ENCODE data around the gene CDKN2B.

Gene CDKN2B

GRCh38 chr9:22033012-22033630 lies 24.0 kb upstream of the CDKN2B start:
- no peak for ATAC-seq

GRCh38 chr9:22031655-22032411 lies 22.7 kb upstream of the CDKN2B start:
- peak in 1 of 2 donors; percentile 33 for ATAC-seq

DNA sequence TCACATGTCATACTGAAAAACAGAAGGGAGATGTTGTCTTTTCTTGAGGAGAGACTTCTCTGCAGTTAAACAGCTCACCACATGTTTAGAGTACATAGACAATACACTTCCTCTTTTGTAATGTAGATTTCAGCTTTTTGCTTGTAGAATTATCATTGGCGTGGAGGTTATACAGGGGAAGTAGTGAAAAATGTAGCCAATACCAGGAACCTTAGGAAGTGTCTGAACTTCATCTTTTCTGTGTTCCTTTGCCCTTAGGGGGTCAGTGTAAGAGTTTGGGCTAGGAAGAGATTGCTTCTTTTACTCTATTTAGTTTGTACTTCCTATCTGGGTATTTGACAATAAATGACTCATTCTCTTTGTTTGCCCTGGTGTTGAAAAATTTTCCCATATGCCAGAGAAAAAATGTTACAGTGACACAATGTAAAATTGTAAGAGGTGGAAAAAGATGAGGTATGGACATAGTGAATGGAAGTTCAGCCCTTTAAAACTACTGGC lies 21.0 kb upstream of the CDKN2B start:
- ATAC-seq = no peak

GRCh38 chr9:22029231-22029630 lies 20.1 kb upstream of the CDKN2B start:
- ATAC-seq = no peak

- ATAC-seq = no peak
These were observed 19.3 kb upstream of the CDKN2B start for GRCh38 chr9:22028394-22028793.

DNA sequence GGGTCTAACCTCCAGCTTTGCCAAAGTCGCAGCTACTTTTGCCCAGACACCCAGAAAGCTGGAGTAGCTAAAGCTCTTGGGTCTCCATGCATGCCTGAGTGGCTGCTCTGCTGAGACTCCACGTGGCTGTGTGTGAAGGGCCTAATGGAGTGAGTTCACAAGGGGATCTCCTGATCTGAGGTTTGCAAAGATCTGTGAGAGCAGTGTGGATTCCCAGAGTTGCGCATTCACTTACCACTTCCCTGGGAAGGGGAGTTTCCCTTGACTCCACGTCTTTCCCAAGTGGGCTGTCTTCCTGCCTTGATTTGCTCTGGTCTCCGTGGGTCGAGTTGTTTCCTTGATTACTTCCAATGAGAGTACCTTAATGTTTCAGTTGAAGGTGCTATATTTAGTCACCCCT lies 17.6 kb upstream of the CDKN2B start:
- ATAC-seq = no peak

DNA sequence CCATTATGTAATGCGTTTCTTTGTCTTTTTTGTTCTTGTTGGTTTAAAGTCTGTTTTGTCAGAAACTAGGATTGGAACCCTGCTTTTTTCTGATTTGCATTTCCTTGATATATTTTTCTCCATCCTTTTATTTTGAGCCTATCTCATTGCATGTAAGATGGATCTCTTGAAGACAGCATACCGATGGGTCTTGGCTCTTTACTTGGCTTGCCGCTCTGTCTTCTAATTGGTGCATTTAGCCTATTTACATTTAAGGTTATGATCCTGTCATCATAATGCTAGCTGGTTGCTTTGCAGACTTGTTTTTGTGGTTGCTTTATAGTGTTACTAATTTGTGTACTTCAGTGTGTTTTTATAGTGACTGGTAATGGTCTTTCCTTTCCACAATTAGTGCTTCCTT lies 13.3 kb upstream of the CDKN2B start:
- no peak for ATAC-seq

GRCh38 chr9:22010866-22011625 lies 1.9 kb upstream of the CDKN2B start:
- ATAC-seq = no peak

GRCh38 chr9:22009506-22009867 lies 382 bp upstream of the CDKN2B start:
- peak; percentile 12 to 16 for ATAC-seq

- no peak for ATAC-seq
These were observed 755 bp downstream of the CDKN2B start for GRCh38 chr9:22008384-22008716.

- ATAC-seq = no peak
These were observed 3.2 kb downstream of the CDKN2B start for GRCh38 chr9:22005702-22006606.

DNA sequence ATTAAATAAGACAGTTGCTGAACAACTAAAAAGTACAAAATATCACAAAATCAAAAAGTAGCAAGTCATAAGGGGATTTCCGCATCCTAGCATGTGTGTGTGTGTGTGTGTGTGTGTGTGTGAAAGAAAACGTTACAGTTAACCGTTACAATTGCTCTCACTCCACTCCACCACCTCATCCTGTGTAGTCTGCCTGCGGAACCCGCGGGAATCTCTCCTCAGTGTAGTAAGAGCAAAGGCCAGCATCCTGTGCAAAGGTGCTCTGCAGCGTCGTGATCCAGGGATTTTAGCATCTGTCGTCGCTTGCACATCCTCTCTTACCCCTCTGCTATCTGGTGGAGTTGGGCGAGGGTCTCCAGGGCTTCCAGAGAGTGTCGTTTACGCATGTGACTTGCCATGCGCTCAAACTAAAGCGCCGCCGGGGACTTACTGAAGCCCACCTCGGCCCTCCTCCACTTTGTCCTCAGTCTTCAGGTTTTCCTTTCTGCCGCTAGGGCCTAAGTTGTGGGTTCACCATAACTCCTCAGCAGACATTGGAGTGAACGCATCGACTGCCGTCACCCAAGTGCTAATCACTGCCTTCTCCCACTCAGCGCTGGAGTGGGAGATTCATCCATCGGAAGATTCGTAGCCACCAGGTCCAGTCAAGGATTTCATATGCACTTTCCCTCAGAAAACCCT lies 3.9 kb downstream of the CDKN2B start:
- ATAC-seq = no peak

DNA sequence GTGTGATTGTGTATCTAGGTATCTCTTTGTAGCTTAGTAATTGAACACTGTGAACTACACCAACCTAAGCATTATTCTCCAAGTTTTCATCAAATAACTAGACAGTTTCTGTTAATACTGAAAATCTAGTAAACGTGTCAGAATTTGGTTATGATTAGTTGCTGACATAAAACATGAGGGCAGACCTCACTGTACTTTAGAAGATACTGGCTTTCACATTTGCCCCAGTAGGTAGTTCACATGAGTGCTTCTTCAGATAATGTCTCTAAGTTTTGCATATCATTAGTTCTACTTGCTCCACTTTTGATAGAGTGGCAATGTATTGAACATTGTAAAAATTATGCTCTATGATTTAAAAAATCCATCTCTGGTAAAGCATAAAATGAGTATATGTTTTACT lies 7.1 kb downstream of the CDKN2B start:
- peak; percentile 44 to 56 for ATAC-seq

DNA sequence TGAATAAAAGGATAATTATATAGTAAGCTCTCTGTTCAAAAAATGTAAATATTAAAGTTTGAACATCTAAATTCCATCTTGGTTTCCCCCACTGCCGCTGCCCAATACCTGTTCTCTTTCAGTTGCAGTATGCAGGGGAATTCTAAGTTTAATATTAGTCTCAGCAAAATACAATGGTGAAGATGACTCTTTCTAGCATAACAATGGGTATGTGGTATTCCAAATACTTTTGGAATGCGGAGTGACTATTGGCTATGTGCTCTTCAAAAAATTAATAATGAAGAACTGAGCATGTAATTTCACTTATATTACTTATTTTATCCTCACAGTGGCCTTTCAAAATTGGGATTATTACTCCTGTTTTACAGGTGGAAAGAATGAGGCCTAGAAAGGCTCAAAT lies 11.1 kb downstream of the CDKN2B start:
- no peak for ATAC-seq

GRCh38 chr9:21997480-21997879 lies 11.6 kb downstream of the CDKN2B start:
- ATAC-seq = no peak

DNA sequence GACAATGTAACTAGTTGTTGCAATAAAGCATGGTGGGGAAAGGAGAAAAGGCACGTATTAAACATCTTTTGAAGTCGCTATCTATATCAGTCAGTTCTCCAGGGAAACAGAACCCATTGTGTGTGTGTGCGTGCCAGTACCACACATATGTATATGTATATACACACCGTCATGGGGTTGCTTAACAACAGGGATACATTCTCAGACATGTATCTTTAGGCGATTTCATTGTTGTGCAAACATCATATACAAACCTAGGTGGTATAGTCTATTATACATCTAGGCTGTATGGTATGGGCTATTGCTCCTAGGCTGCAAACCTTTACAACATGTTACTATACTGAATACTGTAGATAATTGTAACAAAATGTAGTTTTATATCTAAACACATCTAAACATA lies 12.2 kb downstream of the CDKN2B start:
- no peak for ATAC-seq

DNA sequence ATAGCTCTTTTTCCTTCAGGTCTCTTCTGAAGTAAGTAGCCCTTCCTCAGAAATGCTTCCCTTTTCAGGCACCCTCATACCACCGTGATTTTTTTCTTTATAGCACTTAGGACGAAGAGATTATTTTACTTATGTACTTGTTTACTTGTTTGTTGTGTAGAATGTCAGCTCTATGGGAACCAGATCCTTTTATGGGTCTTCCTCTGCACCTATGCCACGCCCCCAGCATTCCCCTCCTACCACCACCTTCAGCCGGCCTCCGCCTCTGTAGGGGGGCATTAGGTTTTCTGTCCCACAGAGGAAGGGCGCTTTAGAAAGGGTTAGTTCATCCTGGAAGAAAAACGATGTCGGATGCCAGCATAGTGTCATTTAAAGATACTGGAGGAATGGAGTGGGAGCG lies 12.7 kb downstream of the CDKN2B start:
- no peak for ATAC-seq

GRCh38 chr9:21995666-21996398 lies 13.3 kb downstream of the CDKN2B start:
- ATAC-seq = peak in 1 of 2 donors; percentile 3

DNA sequence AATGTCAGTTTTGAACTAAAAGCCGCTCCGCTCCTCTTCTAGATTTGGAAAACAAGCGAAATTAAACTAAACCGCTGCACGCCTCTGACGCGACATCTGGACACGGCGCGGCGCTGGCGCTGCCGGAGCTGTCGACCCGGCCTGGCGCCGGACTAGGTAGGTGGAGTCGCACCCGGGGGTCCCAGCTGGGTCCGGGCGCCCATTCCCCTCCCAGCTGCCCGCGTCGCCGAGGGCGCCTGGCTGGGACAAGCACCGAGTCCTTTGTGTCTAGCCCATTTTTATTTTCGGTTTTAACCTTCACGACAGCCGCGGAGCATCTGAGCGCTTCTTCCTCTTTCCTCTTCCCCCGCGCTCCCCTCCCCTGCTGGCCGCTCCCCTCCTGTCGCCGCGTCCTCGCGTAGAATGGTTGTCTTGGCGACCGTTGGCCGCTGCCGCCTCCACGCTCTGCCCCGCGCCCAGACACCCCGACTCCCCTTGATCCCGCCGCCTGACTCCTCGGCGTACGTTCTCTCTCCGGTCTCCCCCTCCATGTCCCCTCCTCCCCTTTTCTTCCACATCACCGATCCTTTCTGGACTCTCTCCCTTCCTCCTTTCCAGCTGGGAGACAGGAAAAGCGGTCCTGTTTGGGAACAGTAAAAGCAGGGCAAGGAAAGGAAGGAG lies 14.0 kb downstream of the CDKN2B start:
- peak; percentile 78 to 80 for ATAC-seq

GRCh38 chr9:21994556-21995005 lies 14.5 kb downstream of the CDKN2B start, which contains the start of gene CDKN2B-AS1:
Gene CDKN2B-AS1, plus strand, starts transcription at chr9:21994791.
- ATAC-seq = peak; percentile 41 to 51

Measured in activated CD4-positive, CD25-positive, alpha-beta regulatory T cell treated with anti-CD3 and anti-CD28 coated beads, Interleukin-2, amount 50 U/mL, for 24 hours (primary cell).